Sigmoid colon (tissue), 7 donors: Measurements from ENCODE around the gene TMTC1. TPM values are rescaled to one million over a fixed set of nuclear protein-coding genes. Genes with fewer than 3 reads are reported as not detected.

Source experiments
- DNase-seq: peaks from one replicate; pipeline ENCODE4 v3.0.0-alpha.2; 2019
- H3K27ac ChIP-seq, 4 donors: fragments of 200-600 bp; sonication (generic); one replicate each; pipeline ENCODE4 v1.5.1; 2016 to 2019; ENCODE audit warnings: mild to moderate bottlenecking in 1 of 4
- H3K27me3 ChIP-seq, 3 donors: fragments of 200-600 bp; sonication (generic); one replicate each; pipeline ENCODE4 v1.5.1; 2019; ENCODE audit warnings: mild to moderate bottlenecking in 1 of 3
- H3K36me3 ChIP-seq, 4 donors: fragments of 200-600 bp; sonication (generic); one replicate each; pipeline ENCODE4 v1.5.1; 2016 to 2019
- H3K4me1 ChIP-seq, 4 donors: fragments of 200-600 bp; sonication (generic); one replicate each; pipeline ENCODE4 v1.5.1; 2017 to 2019
- H3K4me3 ChIP-seq, 4 donors: fragments of 200-600 bp; sonication (generic); one replicate each; pipeline ENCODE4 v1.5.1; 2017 to 2019; ENCODE audit warnings: mild to moderate bottlenecking in 2 of 4, moderate library complexity in 1 of 4
- H3K9me3 ChIP-seq, 4 donors: fragments of 200-600 bp in 3 of 4; sonication (generic) in 3 of 4; one replicate each; pipeline versions ENCODE4 v1.5.1 to v1.6.1; 2013 to 2019
- EP300 ChIP-seq, 4 donors: sonication (generic); formaldehyde crosslinking; IDR thresholded peaks; one replicate each; pipeline ENCODE4 v1.6.1; 2017; ENCODE audit warnings: antibody characterized with exemption in 4 of 4
- POLR2A ChIP-seq, 2 donors: fragments of 450-650 bp; IDR thresholded peaks; one replicate each; pipeline ENCODE4 v1.6.1; 2016; ENCODE audit warnings: antibody characterized with exemption in 2 of 2, mild to moderate bottlenecking in 2 of 2, moderate library complexity in 2 of 2
- POLR2AphosphoS5 ChIP-seq, 4 donors: sonication (generic); formaldehyde crosslinking; IDR thresholded peaks; one replicate each; pipeline ENCODE4 v1.6.1; 2017; ENCODE audit warnings: antibody characterized with exemption in 4 of 4
- WGBS, 2 donors: extraction: QIAGEN DNeasy Blood & Tissue Kit; methylation state at CpG; one replicate each; pipeline ENCODE4 v1.1.7; 2013; 5-methylcytosine and 5-hydroxymethylcytosine counted together
- intact Hi-C: fragments of 100-400 bp; cut with DNase I; formaldehyde crosslinking; loops from one replicate; pipeline ENCODE4 v1.15.1; 2023
- polyA plus RNA-seq, 3 donors: library from polyadenylated mRNA; stranded (reverse); fragments of 200-250 nt; gene quantifications; one replicate each; pipeline ENCODE4 v1.2.3, GENCODE V29; 2013
- total RNA-seq, 4 donors: library from RNA; depleted of rRNA; stranded (reverse); fragments of >200 nt; gene quantifications; one replicate each; pipeline ENCODE4 v1.1.0, GENCODE V29; 2016
- TF ChIP-seq, protein P1 (sequence below), 4 experiments: fragments of 450-650 bp in 3 of 4; fragments of 200-600 bp in 1 of 4; IDR thresholded peaks; one replicate each; pipeline ENCODE4 v1.5.1; 2016 to 2019; ENCODE audit warnings: antibody characterized with exemption in 4 of 4, mild to moderate bottlenecking in 3 of 4, moderate library complexity in 2 of 4
- donor health status: healthy with polysubstance abuse.
- donor health status: Bipolar disorder and iron deficiency.
- donor health status: healthy.

TMTC1 gene
- total and polyA plus RNA-seq, 7 donors, result 0.46 to 77.5 (median 61.5) TPM

DNA sequence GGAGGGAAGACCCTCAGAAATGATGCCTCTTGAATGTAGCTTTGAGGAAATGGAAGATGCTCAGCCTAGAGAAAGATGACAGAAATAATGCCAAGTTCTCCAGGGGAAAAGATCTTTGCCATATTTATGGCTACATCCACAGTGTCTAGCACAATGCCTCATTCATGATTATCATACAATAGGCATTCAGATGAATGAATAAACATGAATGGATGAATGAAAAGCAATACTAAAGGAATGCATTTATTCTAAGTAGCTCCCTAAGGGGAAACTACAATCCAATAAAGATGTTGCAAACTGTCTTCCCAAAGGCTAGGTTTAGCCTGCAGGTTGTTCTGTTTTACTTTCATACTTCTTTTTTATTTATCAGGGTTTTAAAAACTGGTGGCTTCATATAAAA is 12.0 kb downstream of the TMTC1 start:
- intact Hi-C loops, result no loop called here
- no peak overlapping the region for H3K4me3 ChIP-seq
- no peaks in the 10 kb centered on the region for H3K27me3 ChIP-seq
- peaks cover 0 to 17% (median 11%) of the 10 kb centered on the region in 4 donors for H3K4me1 ChIP-seq
- no peak overlapping the region for H3K27ac ChIP-seq
- no peaks in the 10 kb centered on the region for H3K36me3 ChIP-seq
- no peaks in the 10 kb centered on the region for H3K9me3 ChIP-seq
- DNase-seq, result no peak
- TF ChIP-seq POLR2A (IDR thresholded peaks at IDR 0.05) (no peak), EP300 (IDR thresholded peaks at IDR 0.05) (no peak), POLR2AphosphoS5 (IDR thresholded peaks at IDR 0.05) (no peak)
- TF ChIP-seq, protein P1, sequence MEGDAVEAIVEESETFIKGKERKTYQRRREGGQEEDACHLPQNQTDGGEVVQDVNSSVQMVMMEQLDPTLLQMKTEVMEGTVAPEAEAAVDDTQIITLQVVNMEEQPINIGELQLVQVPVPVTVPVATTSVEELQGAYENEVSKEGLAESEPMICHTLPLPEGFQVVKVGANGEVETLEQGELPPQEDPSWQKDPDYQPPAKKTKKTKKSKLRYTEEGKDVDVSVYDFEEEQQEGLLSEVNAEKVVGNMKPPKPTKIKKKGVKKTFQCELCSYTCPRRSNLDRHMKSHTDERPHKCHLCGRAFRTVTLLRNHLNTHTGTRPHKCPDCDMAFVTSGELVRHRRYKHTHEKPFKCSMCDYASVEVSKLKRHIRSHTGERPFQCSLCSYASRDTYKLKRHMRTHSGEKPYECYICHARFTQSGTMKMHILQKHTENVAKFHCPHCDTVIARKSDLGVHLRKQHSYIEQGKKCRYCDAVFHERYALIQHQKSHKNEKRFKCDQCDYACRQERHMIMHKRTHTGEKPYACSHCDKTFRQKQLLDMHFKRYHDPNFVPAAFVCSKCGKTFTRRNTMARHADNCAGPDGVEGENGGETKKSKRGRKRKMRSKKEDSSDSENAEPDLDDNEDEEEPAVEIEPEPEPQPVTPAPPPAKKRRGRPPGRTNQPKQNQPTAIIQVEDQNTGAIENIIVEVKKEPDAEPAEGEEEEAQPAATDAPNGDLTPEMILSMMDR (IDR thresholded peaks at IDR 0.05), result no peak

DNA sequence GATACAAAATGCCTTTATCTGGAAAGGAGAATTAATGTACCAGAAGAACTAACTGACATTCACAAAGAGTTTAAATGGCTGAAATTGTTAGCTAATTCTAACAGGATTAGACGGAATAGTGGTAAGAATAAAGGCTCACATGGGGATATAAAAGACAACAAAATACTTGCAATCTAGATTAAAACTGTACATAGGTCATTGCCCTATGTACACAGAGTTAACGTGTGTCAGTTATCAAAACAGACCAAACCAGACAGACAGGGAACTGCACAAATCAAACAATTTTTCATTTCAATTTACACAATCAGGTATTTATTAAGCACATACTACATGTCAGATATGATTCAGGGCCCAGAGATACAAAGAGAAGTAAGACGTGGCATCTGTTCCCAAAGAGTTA is 12.6 kb downstream of the TMTC1 start:
- Histone ChIP-seq H3K4me3 (no peak overlapping the region), H3K4me1 (peaks cover 0 to 17% (median 11%) of the 10 kb centered on the region in 4 donors), H3K9me3 (no peaks in the 10 kb centered on the region), H3K36me3 (peaks cover 0 to 5% (median 0%) of the 10 kb centered on the region in 4 donors), H3K27ac (no peak overlapping the region), H3K27me3 (no peaks in the 10 kb centered on the region)
- WGBS, 2 donors, result 23 to 72% methylated on average over 3 of the region's 3 CpGs
- no peak for DNase-seq
- TF ChIP-seq EP300 (IDR thresholded peaks at IDR 0.05) (no peak), POLR2AphosphoS5 (IDR thresholded peaks at IDR 0.05) (no peak)
- intact Hi-C loops, result no loop called here

DNA sequence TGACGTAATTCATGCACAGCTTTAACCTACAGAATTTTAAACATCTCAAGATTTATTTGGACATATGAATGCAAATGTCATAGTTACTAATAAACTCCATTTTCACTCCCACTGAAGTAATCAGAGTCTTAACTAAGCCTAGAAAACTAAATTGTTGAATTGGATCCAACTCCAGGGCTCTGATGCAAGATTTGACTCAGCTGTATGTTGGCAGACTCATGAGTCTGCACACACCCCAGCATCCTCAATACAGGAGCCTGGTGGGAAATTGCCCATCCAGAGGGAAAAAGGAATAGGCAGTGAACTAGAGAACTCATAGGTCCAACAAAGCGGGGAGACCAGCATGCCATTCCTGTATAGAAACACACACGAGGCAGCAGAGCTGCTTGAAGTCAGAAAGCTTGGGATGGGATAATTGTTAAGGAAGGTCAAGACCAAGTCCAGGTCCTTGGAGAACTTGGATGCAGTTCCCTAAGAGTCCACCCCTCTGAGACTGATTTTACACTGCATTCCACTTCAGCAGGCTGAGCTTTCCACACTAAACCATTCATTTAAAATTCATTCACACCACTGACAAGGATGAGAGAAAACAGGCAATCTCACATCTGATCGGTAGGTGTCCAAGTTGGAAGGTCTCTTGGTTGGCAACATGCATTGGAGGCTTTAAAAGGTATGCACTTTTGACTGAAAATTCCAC is 14.4 kb downstream of the TMTC1 start:
- Histone ChIP-seq H3K9me3 (no peaks in the 10 kb centered on the region), H3K36me3 (peaks cover 0 to 10% (median 0%) of the 10 kb centered on the region in 4 donors), H3K4me3 (no peak overlapping the region), H3K27ac (no peak overlapping the region), H3K4me1 (peaks cover 0 to 17% (median 11%) of the 10 kb centered on the region in 4 donors), H3K27me3 (no peaks in the 10 kb centered on the region)
- TF ChIP-seq EP300 (IDR thresholded peaks at IDR 0.05), result no peak
- no peak for TF ChIP-seq POLR2AphosphoS5 (IDR thresholded peaks at IDR 0.05)
- no peak for TF ChIP-seq POLR2A (IDR thresholded peaks at IDR 0.05)
- TF ChIP-seq, protein P1 (IDR thresholded peaks at IDR 0.05), result no peak
- intact Hi-C loops, result no loop called here
- 80 to 81% methylated on average over 4 of the region's 4 CpGs for WGBS, 2 donors
- no peak for DNase-seq

DNA sequence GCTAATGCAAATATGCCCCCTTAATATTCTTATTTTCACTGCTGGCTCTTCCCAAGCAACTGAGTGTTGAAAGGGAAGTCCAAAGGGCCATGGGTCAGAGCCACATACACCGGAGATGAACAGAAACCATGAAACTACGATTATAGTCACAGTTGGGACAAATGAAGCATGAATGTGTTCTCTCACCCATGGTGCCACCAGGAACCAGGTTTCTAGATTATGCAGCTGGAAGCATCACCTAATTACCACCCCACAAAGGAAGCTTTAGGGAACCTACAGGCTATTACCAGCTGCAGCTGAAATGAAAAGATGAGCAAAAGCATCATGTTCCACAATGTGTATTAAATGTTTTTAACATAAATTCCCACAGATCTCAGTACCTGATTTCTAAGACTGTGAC is 15.4 kb downstream of the TMTC1 start:
- Histone ChIP-seq H3K4me3 (no peak overlapping the region), H3K36me3 (peaks cover 0 to 10% (median 0%) of the 10 kb centered on the region in 4 donors), H3K4me1 (peaks cover 0 to 27% (median 15%) of the 10 kb centered on the region in 4 donors), H3K27me3 (no peaks in the 10 kb centered on the region), H3K27ac (no peak overlapping the region), H3K9me3 (no peaks in the 10 kb centered on the region)
- TF ChIP-seq POLR2A (IDR thresholded peaks at IDR 0.05), result no peak
- TF ChIP-seq EP300 (IDR thresholded peaks at IDR 0.05), result no peak
- TF ChIP-seq POLR2AphosphoS5 (IDR thresholded peaks at IDR 0.05), result no peak
- TF ChIP-seq, protein P1 (IDR thresholded peaks at IDR 0.05), result no peak
- WGBS, 2 donors, result 37 to 84% methylated on average over 2 of the region's 2 CpGs
- intact Hi-C loops, result no loop called here
- DNase-seq, result no peak

DNA sequence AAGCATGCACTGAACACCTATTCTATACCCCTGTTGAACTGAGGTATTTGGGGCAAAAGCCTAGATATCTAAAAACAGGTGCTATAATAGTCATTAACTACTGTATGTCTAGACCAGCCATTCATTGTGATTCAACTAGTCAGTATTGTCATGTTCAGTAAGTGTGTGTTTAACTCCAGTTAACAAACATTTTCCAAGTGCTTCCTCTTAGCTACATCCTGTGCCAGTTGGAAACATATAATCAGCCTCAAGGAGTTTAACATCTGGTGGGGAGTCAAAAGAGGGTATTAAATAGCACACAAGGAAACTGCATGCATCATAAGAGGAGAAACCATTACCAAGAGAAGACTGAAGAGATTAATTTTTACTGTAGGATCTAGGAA is 20.4 kb downstream of the TMTC1 start:
- no peaks in the 10 kb centered on the region for H3K27me3 ChIP-seq
- H3K27ac ChIP-seq, result peak overlapping the region in 3 of 4 donors; percentile 1 to 45 (median 34)
- DNase-seq, result no peak
- H3K4me3 ChIP-seq, result no peak overlapping the region
- peaks cover 0 to 20% (median 14%) of the 10 kb centered on the region in 4 donors for H3K4me1 ChIP-seq
- no peaks in the 10 kb centered on the region for H3K9me3 ChIP-seq
- no peak for TF ChIP-seq POLR2A (IDR thresholded peaks at IDR 0.05)
- TF ChIP-seq EP300 (IDR thresholded peaks at IDR 0.05), result no peak
- TF ChIP-seq, protein P1 (IDR thresholded peaks at IDR 0.05), result no peak
- no peak for TF ChIP-seq POLR2AphosphoS5 (IDR thresholded peaks at IDR 0.05)
- intact Hi-C loops, result no loop called here
- peaks cover 0 to 11% (median 0%) of the 10 kb centered on the region in 4 donors for H3K36me3 ChIP-seq
